K562 (cell line): ENCODE data around the gene NFIB. TPM values are rescaled to one million over a fixed set of nuclear protein-coding genes. Genes with fewer than 3 reads are reported as not detected.

Experiments used
- CREB3 ChIP-seq: fragments of 450-650 bp; conservative IDR thresholded peaks from 2 replicates; pipeline ENCODE4 v1.6.1; 2016; ENCODE audit warnings: missing genetic modification characterization, low read depth, mild to moderate bottlenecking, missing compliant biosample characterization, moderate library complexity
- FIP1L1 ChIP-seq: fragments of 200-400 bp; formaldehyde crosslinking; IDR thresholded peaks from 2 replicates; pipeline ENCODE4 v1.6.1; 2018; ENCODE audit warnings: mild to moderate bottlenecking, low read depth, low read length; ENCODE audit not compliant: poor library complexity, severe bottlenecking
- KLF10 ChIP-seq: fragments of 250-450 bp; sonication (Bioruptor Pico); IDR thresholded peaks from 2 replicates; pipeline ENCODE4 v1.6.1; 2021; ENCODE audit warnings: matching md5 sums
- SMAD3 ChIP-seq: fragments of 450-650 bp; formaldehyde crosslinking; conservative IDR thresholded peaks from 2 replicates; pipeline ENCODE4 v1.4.0; 2020; ENCODE audit warnings: mild to moderate bottlenecking
- SNAPC5 ChIP-seq: fragments of 250-450 bp; sonication (Bioruptor Pico); IDR thresholded peaks from 2 replicates; pipeline ENCODE4 v1.8.0; 2021; ENCODE audit warnings: moderate library complexity, mild to moderate bottlenecking, inconsistent platforms
- polyA plus RNA-seq, 8 experiments: library from polyadenylated mRNA; depleted of rRNA in 4 of 8; stranded (reverse) in 5 of 8; unstranded in 3 of 8; fragments of >200 nt; fragmentation: Nextera tagmentation in 2 of 8; fragmentation: Illumina TruSeq in 1 of 8; extraction: Ambion mirVana in 2 of 8; extraction: Trizol in 1 of 8; gene quantifications; 2 replicates each; pipeline versions ENCODE4 v1.2.1 to v1.2.3, GENCODE V29; 2011 to 2014; ENCODE audit warnings: inconsistent platforms in 1 of 8, missing spikeins in 1 of 8
- total RNA-seq, 7 experiments: library from RNA; depleted of rRNA in 6 of 7; stranded (reverse); fragments of >200 nt in 6 of 7; fragmentation: Illumina TruSeq in 2 of 7; extraction: Trizol in 2 of 7; gene quantifications; 2 replicates each; pipeline versions ENCODE4 v1.2.1 to v1.2.3, GENCODE V29; 2011 to 2021; ENCODE audit warnings: low replicate concordance in 1 of 7
- TF ChIP-seq, protein P1 (sequence below): fragments of 250-450 bp; sonication (Bioruptor Pico); IDR thresholded peaks from 2 replicates; pipeline ENCODE4 v1.9.0; 2021; ENCODE audit warnings: mild to moderate bottlenecking, inconsistent platforms

Gene NFIB
- total and polyA plus RNA-seq, 9 of the 15 experiments (the other 6 are each of a cell fraction or from before 2014, with no cell fraction given) = 1.2 to 3.3 (median 1.9) TPM

GRCh38 chr9:14317667-14318320 lies 3.9 kb upstream of the NFIB start (continued):
- TF ChIP-seq, protein P1, sequence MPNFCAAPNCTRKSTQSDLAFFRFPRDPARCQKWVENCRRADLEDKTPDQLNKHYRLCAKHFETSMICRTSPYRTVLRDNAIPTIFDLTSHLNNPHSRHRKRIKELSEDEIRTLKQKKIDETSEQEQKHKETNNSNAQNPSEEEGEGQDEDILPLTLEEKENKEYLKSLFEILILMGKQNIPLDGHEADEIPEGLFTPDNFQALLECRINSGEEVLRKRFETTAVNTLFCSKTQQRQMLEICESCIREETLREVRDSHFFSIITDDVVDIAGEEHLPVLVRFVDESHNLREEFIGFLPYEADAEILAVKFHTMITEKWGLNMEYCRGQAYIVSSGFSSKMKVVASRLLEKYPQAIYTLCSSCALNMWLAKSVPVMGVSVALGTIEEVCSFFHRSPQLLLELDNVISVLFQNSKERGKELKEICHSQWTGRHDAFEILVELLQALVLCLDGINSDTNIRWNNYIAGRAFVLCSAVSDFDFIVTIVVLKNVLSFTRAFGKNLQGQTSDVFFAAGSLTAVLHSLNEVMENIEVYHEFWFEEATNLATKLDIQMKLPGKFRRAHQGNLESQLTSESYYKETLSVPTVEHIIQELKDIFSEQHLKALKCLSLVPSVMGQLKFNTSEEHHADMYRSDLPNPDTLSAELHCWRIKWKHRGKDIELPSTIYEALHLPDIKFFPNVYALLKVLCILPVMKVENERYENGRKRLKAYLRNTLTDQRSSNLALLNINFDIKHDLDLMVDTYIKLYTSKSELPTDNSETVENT (CRISPR knock-in tag) = no peak
- no peak for TF ChIP-seq KLF10 (CRISPR knock-in tag)
- no peak for TF ChIP-seq FIP1L1
- no peak for TF ChIP-seq SMAD3 (CRISPR knock-in tag)
- no peak for TF ChIP-seq CREB3
- TF ChIP-seq SNAPC5 (CRISPR knock-in tag) = no peak
- TF ChIP-seq, all 486 proteins: peak for 0
